PFSK-1 (cell line): ENCODE data around the gene ANKRD36.
"Not testable (repeated sequence)": the region's sequence is repeated elsewhere in the genome, so short reads cannot be mapped to it uniquely, and the experiment has no call there.

ENCODE experiments used
- POLR2AphosphoS5 ChIP-seq: IDR thresholded peaks from 2 replicates; pipeline ENCODE4 v1.6.1; 2012; ENCODE audit warnings: low read depth, mild to moderate bottlenecking, control low read depth, low read length, moderate library complexity
- SIN3A ChIP-seq: IDR thresholded peaks from 2 replicates; pipeline ENCODE4 v1.6.1; 2012; ENCODE audit warnings: mild to moderate bottlenecking, low read length, moderate library complexity, borderline replicate concordance; ENCODE audit not compliant: insufficient read depth
- TF ChIP-seq, protein P1 (sequence below), 2 experiments: IDR thresholded peaks; 2 replicates each; pipeline versions ENCODE4 v1.6.1 to v1.8.0; 2011 to 2012; ENCODE audit warnings: low read depth in 2 of 2, low read length in 2 of 2, control low read depth in 1 of 2, inconsistent platforms in 1 of 2, mild to moderate bottlenecking in 1 of 2, moderate library complexity in 1 of 2; ENCODE audit not compliant: insufficient read depth in 1 of 2

- TF ChIP-seq, protein P1, sequence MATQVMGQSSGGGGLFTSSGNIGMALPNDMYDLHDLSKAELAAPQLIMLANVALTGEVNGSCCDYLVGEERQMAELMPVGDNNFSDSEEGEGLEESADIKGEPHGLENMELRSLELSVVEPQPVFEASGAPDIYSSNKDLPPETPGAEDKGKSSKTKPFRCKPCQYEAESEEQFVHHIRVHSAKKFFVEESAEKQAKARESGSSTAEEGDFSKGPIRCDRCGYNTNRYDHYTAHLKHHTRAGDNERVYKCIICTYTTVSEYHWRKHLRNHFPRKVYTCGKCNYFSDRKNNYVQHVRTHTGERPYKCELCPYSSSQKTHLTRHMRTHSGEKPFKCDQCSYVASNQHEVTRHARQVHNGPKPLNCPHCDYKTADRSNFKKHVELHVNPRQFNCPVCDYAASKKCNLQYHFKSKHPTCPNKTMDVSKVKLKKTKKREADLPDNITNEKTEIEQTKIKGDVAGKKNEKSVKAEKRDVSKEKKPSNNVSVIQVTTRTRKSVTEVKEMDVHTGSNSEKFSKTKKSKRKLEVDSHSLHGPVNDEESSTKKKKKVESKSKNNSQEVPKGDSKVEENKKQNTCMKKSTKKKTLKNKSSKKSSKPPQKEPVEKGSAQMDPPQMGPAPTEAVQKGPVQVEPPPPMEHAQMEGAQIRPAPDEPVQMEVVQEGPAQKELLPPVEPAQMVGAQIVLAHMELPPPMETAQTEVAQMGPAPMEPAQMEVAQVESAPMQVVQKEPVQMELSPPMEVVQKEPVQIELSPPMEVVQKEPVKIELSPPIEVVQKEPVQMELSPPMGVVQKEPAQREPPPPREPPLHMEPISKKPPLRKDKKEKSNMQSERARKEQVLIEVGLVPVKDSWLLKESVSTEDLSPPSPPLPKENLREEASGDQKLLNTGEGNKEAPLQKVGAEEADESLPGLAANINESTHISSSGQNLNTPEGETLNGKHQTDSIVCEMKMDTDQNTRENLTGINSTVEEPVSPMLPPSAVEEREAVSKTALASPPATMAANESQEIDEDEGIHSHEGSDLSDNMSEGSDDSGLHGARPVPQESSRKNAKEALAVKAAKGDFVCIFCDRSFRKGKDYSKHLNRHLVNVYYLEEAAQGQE (IDR thresholded peaks at IDR 0.05; ENCODE audit: insufficient read depth in 1 of 2, low read depth in 2 of 2, low read length in 2 of 2): not testable (repeated sequence)
- not testable (repeated sequence) for TF ChIP-seq POLR2AphosphoS5, SIN3A
Observed at GRCh38 chr2:97094772-97095611, 18.0 kb upstream of the ANKRD36 start, which contains the start of gene FAHD2B.
